ENCODE measurements around the gene GLI2. TPM values are rescaled to one million over a fixed set of nuclear protein-coding genes. Genes with fewer than 3 reads are reported as not detected.
A peak's percentile ranks its signal among the peaks of the same experiment; 100 is the strongest.

The GLI2 gene
- total and polyA plus RNA-seq, 2 of the 4 experiments (the other 2 are of a cell fraction) = 3.8 to 26.0 TPM

- peaks cover 12% of the 10 kb centered on the region for H3K9me1 ChIP-seq (ENCODE audit: insufficient read depth, low read length)
- peak overlapping the region; percentile 88 for H4K91ac ChIP-seq (ENCODE audit: insufficient read depth, low read depth, low read length)
- H4K20me1 ChIP-seq (ENCODE audit: insufficient read depth, low read length) = peaks cover 54% of the 10 kb centered on the region
- ATAC-seq (ENCODE audit: low read depth) = no peak
- no peak overlapping the region for H3K4me3 ChIP-seq (ENCODE audit: insufficient read depth, low read depth, low read length)
- WGBS, 2 experiments (ENCODE audit: extremely low coverage in 2 of 2, insufficient read length in 1 of 2) = no CpG with 5 or more reads among the region's 10 CpGs
- peak overlapping the region; percentile 94 for H3K4ac ChIP-seq (ENCODE audit: low read depth, low read length)
- no peaks in the 10 kb centered on the region for H3K36me3 ChIP-seq (ENCODE audit: control insufficient read depth, insufficient read depth, low read length)
- peak overlapping the region; percentile 64 for H3K14ac ChIP-seq (replicated peaks; ENCODE audit: low read depth, low read length)
- peak overlapping the region; percentile 85 for H2AK5ac ChIP-seq (ENCODE audit: low read depth, low read length)
- dilution Hi-C loops (cut with HindIII; ENCODE audit: low sequenced_read_pairs, unreplicated experiment) (no loop called here), intact Hi-C loops (cut with micrococcal nuclease) (loop anchor here (5.0 kb wide), 1 partner anchor 198 kb away; no protein-coding TSS in a partner anchor), in situ Hi-C loops (cut with MboI; ENCODE audit: low sequenced_read_pairs) (loop anchor here (10.0 kb wide), 1 partner anchor 76 kb away; no protein-coding TSS in a partner anchor)
- peak overlapping the region; percentile 96 for H2BK5ac ChIP-seq (ENCODE audit: low read depth, low read length, poor library complexity, severe bottlenecking)
- peak overlapping the region; percentile 38; the same call in 1 of the 2 replicates for H4K5ac ChIP-seq (ENCODE audit: low read depth, low read length)
- H3K4me2 ChIP-seq (ENCODE audit: low read depth, low read length) = peak overlapping the region; percentile 44
- H3K27ac ChIP-seq (ENCODE audit: insufficient read depth, low read length) = peak overlapping the region; percentile 13
- no TSS peak for BruUV-seq (replicated peaks)
- peak overlapping the region; percentile 11 to 62; a peak in 3 of 4 replicates for H4K8ac ChIP-seq (ENCODE audit: low read depth in 2 of 2, low read length in 2 of 2)
- H3K23ac ChIP-seq (ENCODE audit: low read depth, low read length) = peak overlapping the region; percentile 83
- peak overlapping the region; percentile 90 for H2BK120ac ChIP-seq (ENCODE audit: low read depth, low read length)
- POLR2A ChIA-PET (ENCODE audit: unreplicated experiment) = no interaction called here
- CTCF ChIA-PET = no interaction called here
- H2BK20ac ChIP-seq (ENCODE audit: low read depth, low read length) = no peak overlapping the region; the same call in 1 of the 2 replicates
- H3K9me3 ChIP-seq (ENCODE audit: control insufficient read depth, insufficient read depth, low read length) = no peaks in the 10 kb centered on the region
- H2AFZ ChIP-seq (replicated peaks; ENCODE audit: low read length, poor library complexity) = peak overlapping the region; percentile 59
- 0 out of 3 replicates have a peak overlapping the region, but pooled peaks have one; percentile 35 for H2BK15ac ChIP-seq (ENCODE audit: low read depth, low read length)
- DNase-seq = no peak
- peak overlapping the region; percentile 91 for H3K9ac ChIP-seq (ENCODE audit: low read depth, low read length)
- H3K56ac ChIP-seq (ENCODE audit: extremely low read depth, insufficient read depth, low read length) = peak overlapping the region; percentile 23
- peaks cover 30% of the 10 kb centered on the region for H3K4me1 ChIP-seq (ENCODE audit: control insufficient read depth, insufficient read depth, low read length)
- H3K18ac ChIP-seq (ENCODE audit: low read depth, low read length) = peak overlapping the region; percentile 33
- peak overlapping the region; percentile 66 for H2AK9ac ChIP-seq (replicated peaks; ENCODE audit: low read depth, low read length, poor library complexity)
- H3K27me3 ChIP-seq (ENCODE audit: control insufficient read depth, insufficient read depth, low read length) = no peaks in the 10 kb centered on the region
- peaks cover 0 to 73% of the 10 kb centered on the region in 2 experiments; a peak in 3 of 4 replicates for H3K79me1 ChIP-seq (ENCODE audit: low read depth in 1 of 2, low read length in 2 of 2)
- TF ChIP-seq CTCF (conservative IDR thresholded peaks at IDR 0.05; ENCODE audit: low read depth, low read length) = no peak
- no peak for TF ChIP-seq ELK1 (IDR thresholded peaks at IDR 0.05; ENCODE audit: borderline replicate concordance, low read depth, low read length)
- no peak for TF ChIP-seq SMC3 (IDR thresholded peaks at IDR 0.05; ENCODE audit: low read depth, low read length)
- TF ChIP-seq MAFK (IDR thresholded peaks at IDR 0.05; ENCODE audit: low read depth, low read length) = no peak
- no peak for TF ChIP-seq MAZ (IDR thresholded peaks at IDR 0.05; ENCODE audit: borderline replicate concordance, low read depth, low read length)
- no peak for TF ChIP-seq RAD21 (IDR thresholded peaks at IDR 0.05; ENCODE audit: low read length)
- TF ChIP-seq CHD1 (IDR thresholded peaks at IDR 0.05; ENCODE audit: low read depth, low read length) = no peak
- TF ChIP-seq MXI1 (IDR thresholded peaks at IDR 0.05; ENCODE audit: borderline replicate concordance, low read depth, low read length) = no peak
- no peak for TF ChIP-seq NFE2L2 (IDR thresholded peaks at IDR 0.05; ENCODE audit: low read depth, low read length)
- TF ChIP-seq RFX5 (IDR thresholded peaks at IDR 0.05; ENCODE audit: low read depth, low read length) = no peak
- TF ChIP-seq FOS (IDR thresholded peaks at IDR 0.05; ENCODE audit: low read depth, low read length) = no peak
- no peak for TF ChIP-seq POLR2A (IDR thresholded peaks at IDR 0.05; ENCODE audit: low read depth, low read length)
- TF ChIP-seq BHLHE40 (IDR thresholded peaks at IDR 0.05; ENCODE audit: low read depth, low read length) = no peak
- no peak for TF ChIP-seq USF2 (IDR thresholded peaks at IDR 0.05; ENCODE audit: low read depth, low read length)
- TF ChIP-seq CEBPB (IDR thresholded peaks at IDR 0.05; ENCODE audit: low read depth, low read length) = no peak
Observed at GRCh38 chr2:120738786-120739437, 3.2 kb downstream of the GLI2 start.

Measured in IMR-90 (cell line).